Esophagus muscularis mucosa (tissue), 4 donors: Measurements from ENCODE around the gene DDA1. TPM values are rescaled to one million over a fixed set of nuclear protein-coding genes. Genes with fewer than 3 reads are reported as not detected.
A peak's percentile ranks its signal among the peaks of the same experiment; 100 is the strongest.
"Not testable (repeated sequence)": the region's sequence is repeated elsewhere in the genome, so short reads cannot be mapped to it uniquely, and the experiment has no call there.

ENCODE experiments used
- DNase-seq: peaks from one replicate; pipeline ENCODE4 v3.0.0-alpha.2; 2017; ENCODE audit errors: extremely low spot score
- H3K27ac ChIP-seq, 4 donors: fragments of 200-600 bp; sonication (generic); replicated peaks in 1 of 4; 1 replicate in 3 of 4; 2 replicates in 1 of 4; pipeline ENCODE4 v1.5.1; 2016 to 2019; ENCODE audit warnings: mild to moderate bottlenecking in 1 of 4
- H3K27me3 ChIP-seq, 4 donors: fragments of 200-600 bp; sonication (generic); one replicate each; pipeline versions ENCODE4 v1.5.1 to v1.6.0; 2016 to 2019
- H3K36me3 ChIP-seq, 4 donors: fragments of 200-600 bp; sonication (generic); one replicate each; pipeline ENCODE4 v1.5.1; 2016 to 2019
- H3K4me1 ChIP-seq, 4 donors: fragments of 200-600 bp; sonication (generic); one replicate each; pipeline ENCODE4 v1.5.1; 2016 to 2019
- H3K4me3 ChIP-seq, 4 donors: fragments of 200-600 bp; sonication (generic); 1 replicate in 2 of 4; 2 replicates in 2 of 4; pipeline ENCODE4 v1.5.1; 2016 to 2019; ENCODE audit warnings: mild to moderate bottlenecking in 4 of 4, moderate library complexity in 1 of 4
- H3K9me3 ChIP-seq, 4 donors: fragments of 200-600 bp; sonication (generic); 1 replicate in 3 of 4; 2 replicates in 1 of 4; pipeline ENCODE4 v1.5.1; 2016 to 2019
- CTCF ChIP-seq, 3 experiments: fragments of 200-600 bp in 2 of 3; fragments of 450-650 bp in 1 of 3; sonication (generic) in 2 of 3; IDR thresholded peaks; one replicate each; pipeline ENCODE4 v1.5.1; 2017 to 2019; ENCODE audit warnings: antibody characterized with exemption in 3 of 3, mild to moderate bottlenecking in 2 of 3, moderate library complexity in 1 of 3
- EP300 ChIP-seq: sonication (generic); formaldehyde crosslinking; IDR thresholded peaks from one replicate; pipeline ENCODE4 v1.6.1; 2017; ENCODE audit warnings: antibody characterized with exemption
- POLR2A ChIP-seq: fragments of 450-650 bp; IDR thresholded peaks from one replicate; pipeline ENCODE4 v1.6.1; 2017; ENCODE audit warnings: antibody characterized with exemption, moderate library complexity, mild to moderate bottlenecking, low read depth
- POLR2AphosphoS5 ChIP-seq, 2 donors: sonication (generic); formaldehyde crosslinking; IDR thresholded peaks; one replicate each; pipeline ENCODE4 v1.6.1; 2017; ENCODE audit warnings: antibody characterized with exemption in 2 of 2
- WGBS: methylation state at CpG from one replicate; pipeline ENCODE4 v1.1.5; 2018; 5-methylcytosine and 5-hydroxymethylcytosine counted together
- intact Hi-C: fragments of 100-400 bp; cut with DNase I; formaldehyde crosslinking; loops from one replicate; pipeline ENCODE4 v1.15.1; 2023
- total RNA-seq, 4 donors: library from RNA; depleted of rRNA; stranded (reverse); fragments of >200 nt; gene quantifications; one replicate each; pipeline versions ENCODE4 v1.1.0 to v1.2.1, GENCODE V29; 2016

The DDA1 gene
- total RNA-seq, 4 donors from 2014 or later = 12.0 to 25.4 (median 20.9) TPM

DNA sequence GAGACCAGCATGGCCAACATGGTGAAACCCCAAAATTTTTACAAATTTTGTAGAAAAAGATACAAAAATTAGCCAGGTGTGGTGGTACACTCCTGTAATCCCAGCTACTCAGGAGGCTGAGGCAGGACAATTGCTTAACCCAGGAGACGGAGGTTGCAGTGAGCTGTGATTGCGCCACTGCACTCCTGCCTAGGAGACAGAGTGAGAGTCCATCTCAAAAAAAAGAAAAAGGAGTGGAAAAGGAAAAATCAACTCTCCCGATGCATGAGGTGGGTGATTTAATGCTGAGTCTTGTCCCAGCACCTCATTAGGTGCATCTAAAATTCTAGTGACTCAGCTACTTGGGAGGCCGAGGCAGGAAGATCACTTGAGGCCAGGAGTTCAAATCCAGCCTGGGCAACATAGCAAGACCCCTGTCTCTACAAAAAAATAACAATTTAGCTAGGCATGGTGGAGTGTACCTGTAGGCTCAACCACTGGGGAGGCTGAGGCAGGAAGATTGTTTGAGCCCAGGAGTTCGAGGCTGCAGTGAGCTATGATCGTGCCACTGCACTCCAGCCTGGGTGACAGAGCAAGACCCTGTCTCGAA, 47.8 kb downstream of the DDA1 start:
- intact Hi-C loops = no loop called here
- Histone ChIP-seq H3K9me3 (no peaks in the 10 kb centered on the region), H3K4me1 (peaks cover 8 to 16% (median 14%) of the 10 kb centered on the region in 4 donors), H3K4me3 (no peak overlapping the region), H3K27ac (peak overlapping the region in 3 of 4 donors; percentile 9 to 55 (median 30)), H3K27me3 (peaks cover 0 to 15% (median 0%) of the 10 kb centered on the region in 4 donors), H3K36me3 (no peaks in the 10 kb centered on the region)
- DNase-seq = no peak
- WGBS = 78% methylated on average over 7 of the region's 7 CpGs
- TF ChIP-seq POLR2A = no peak

GRCh38 chr19:17357724-17358123, 48.4 kb downstream of the DDA1 start:
- intact Hi-C loops = no loop called here
- Histone ChIP-seq H3K9me3 (no peaks in the 10 kb centered on the region), H3K36me3 (no peaks in the 10 kb centered on the region), H3K27ac (peak overlapping the region; percentile 9 to 55 (median 30)), H3K4me3 (no peak overlapping the region), H3K4me1 (peaks cover 6 to 16% (median 9%) of the 10 kb centered on the region in 4 donors), H3K27me3 (peaks cover 0 to 9% (median 0%) of the 10 kb centered on the region in 4 donors)
- DNase-seq = no peak
- 69% methylated on average over 9 of the region's 11 CpGs for WGBS
- TF ChIP-seq POLR2A = no peak
- peak in 1 of 2 donors; percentile 19 for TF ChIP-seq POLR2AphosphoS5 (IDR thresholded peaks at IDR 0.05)

- Histone ChIP-seq H3K27ac (peak overlapping the region; percentile 9 to 55 (median 30)), H3K36me3 (no peaks in the 10 kb centered on the region), H3K9me3 (no peaks in the 10 kb centered on the region), H3K4me1 (peaks cover 0 to 11% (median 5%) of the 10 kb centered on the region in 4 donors), H3K27me3 (peaks cover 0 to 2% (median 0%) of the 10 kb centered on the region in 4 donors), H3K4me3 (no peak overlapping the region)
- 49% methylated on average over 6 of the region's 7 CpGs for WGBS
- intact Hi-C loops = no loop called here
- no peak for DNase-seq
- TF ChIP-seq POLR2A (no peak), POLR2AphosphoS5 (IDR thresholded peaks at IDR 0.05) (peak in 1 of 2 donors; percentile 53), EP300 (peak; percentile 13), CTCF (IDR thresholded peaks at IDR 0.05) (no peak)
Observed at GRCh38 chr19:17358395-17358794, 49.0 kb downstream of the DDA1 start.

DNA sequence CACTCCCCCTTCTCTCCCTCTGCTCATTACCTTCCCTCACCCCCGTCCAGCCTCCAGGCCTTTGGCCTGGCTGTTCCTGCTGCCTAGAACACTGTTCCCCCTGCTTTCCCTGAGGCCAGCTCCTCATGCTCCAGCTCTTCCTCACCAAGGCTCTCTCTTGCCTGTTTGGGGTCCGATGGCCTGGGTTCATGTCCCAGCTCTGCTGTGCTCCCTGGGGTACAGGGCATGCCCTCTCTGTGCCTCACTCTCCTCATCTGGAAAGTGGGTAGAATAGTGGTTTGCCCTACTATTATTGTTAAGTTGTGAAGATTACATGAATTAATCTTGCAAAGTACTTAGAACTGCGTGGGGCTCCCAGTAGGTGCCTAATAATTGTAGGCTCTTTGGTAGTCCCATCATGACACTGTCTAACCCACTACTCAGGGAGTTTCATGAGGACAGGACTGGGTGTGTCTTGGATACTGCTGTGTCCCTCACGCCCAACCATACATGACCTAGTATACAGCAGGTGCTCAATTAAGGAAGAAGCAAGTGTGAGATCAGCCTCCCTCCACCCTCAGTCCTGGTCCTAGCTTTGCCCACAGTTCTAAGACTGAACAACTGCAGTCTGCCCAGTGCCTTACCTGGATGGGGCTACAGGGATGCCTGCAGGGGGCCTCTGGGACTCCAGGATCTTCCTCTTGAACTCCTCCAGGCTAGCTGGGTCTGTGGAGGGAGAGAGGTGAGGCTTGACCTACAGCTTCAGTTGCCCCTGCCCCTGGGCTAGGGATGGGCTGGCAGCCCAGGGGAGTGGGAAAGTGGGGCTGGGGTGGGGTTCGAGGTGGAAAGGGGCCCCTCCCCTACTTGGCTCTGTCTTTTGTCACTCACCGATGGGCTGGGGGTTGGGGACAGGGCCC, 50.8 kb downstream of the DDA1 start:
- Histone ChIP-seq H3K36me3 (no peaks in the 10 kb centered on the region), H3K4me1 (peaks cover 0 to 11% (median 5%) of the 10 kb centered on the region in 4 donors), H3K4me3 (no peak overlapping the region), H3K27me3 (no peaks in the 10 kb centered on the region), H3K9me3 (no peaks in the 10 kb centered on the region), H3K27ac (no peak overlapping the region)
- intact Hi-C loops = no loop called here
- TF ChIP-seq POLR2AphosphoS5 (IDR thresholded peaks at IDR 0.05) = no peak
- no peak for TF ChIP-seq CTCF (IDR thresholded peaks at IDR 0.05)
- no peak for TF ChIP-seq EP300
- no peak for TF ChIP-seq POLR2A
- 81% methylated on average over 6 of the region's 6 CpGs for WGBS
- DNase-seq = peak; percentile 75

DNA sequence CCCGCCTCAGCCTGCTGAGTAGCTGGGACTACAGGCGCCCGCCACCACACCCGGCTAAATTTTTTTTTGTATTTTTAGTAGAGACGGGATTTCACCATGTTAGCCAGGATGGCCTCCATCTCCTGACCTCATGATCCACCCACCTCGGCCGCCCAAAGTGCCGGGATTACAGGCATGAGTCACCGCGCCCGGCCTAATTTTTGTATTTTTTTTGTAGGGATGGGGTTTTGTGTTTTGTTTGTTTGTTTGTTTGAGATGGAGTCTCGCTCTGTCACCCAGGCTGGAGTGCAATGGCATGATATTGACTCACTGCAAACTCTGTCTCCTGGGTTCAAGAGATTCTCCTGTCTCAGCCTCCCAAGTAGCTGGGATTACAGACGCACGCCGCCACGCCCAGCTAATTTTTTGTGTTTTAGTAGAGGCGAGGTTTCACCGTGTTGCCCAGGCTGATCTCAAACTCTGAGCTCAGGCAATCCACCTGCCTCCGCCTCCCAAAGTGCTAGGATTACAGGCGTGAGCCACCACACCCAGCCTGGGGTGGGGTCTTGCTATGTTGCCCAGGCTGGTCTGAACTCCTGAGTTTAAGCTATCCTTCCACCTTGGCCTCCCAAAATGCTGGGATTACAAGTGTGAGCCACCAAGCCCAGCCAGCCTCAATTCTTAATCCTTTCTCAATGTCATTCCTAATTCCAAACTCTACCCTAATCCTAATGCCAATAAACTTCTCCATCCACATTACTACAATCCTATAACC, 54.7 kb downstream of the DDA1 start:
- H3K4me3 ChIP-seq, H3K27ac ChIP-seq, H3K4me1 ChIP-seq, H3K36me3 ChIP-seq, intact Hi-C loops, H3K9me3 ChIP-seq, DNase-seq: not testable (repeated sequence)
- WGBS = 96% methylated on average over 20 of the region's 20 CpGs
- H3K27me3 ChIP-seq = peaks cover 0 to 14% (median 0%) of the 10 kb centered on the region in 4 donors

GRCh38 chr19:17365361-17365760, 56.0 kb downstream of the DDA1 start:
- TF ChIP-seq POLR2AphosphoS5 (IDR thresholded peaks at IDR 0.05) = no peak
- Histone ChIP-seq H3K4me3 (no peak overlapping the region), H3K27ac (no peak overlapping the region), H3K36me3 (peaks cover 0 to 2% (median 0%) of the 10 kb centered on the region in 4 donors), H3K27me3 (peaks cover 0 to 14% (median 0%) of the 10 kb centered on the region in 4 donors), H3K4me1 (peaks cover 0 to 10% (median 4%) of the 10 kb centered on the region in 4 donors), H3K9me3 (no peaks in the 10 kb centered on the region)
- intact Hi-C loops = no loop called here
- WGBS = 93% methylated on average over 15 of the region's 22 CpGs
- DNase-seq = no peak
